Right atrium auricular region (tissue), 2 donors: ENCODE results near the gene RASGRP4. TPM values are rescaled to one million over a fixed set of nuclear protein-coding genes. Genes with fewer than 3 reads are reported as not detected.
A peak's percentile ranks its signal among the peaks of the same experiment; 100 is the strongest.

Experiments
- DNase-seq: peaks from one replicate; pipeline ENCODE4 v3.0.0-alpha.2; 2019; ENCODE audit warnings: low spot score
- H3K27ac ChIP-seq, 2 donors: fragments of 200-600 bp; sonication (generic); 1 replicate in 1 of 2; 2 replicates in 1 of 2; pipeline ENCODE4 v1.5.1; 2016 to 2019
- H3K27me3 ChIP-seq, 2 donors: fragments of 200-600 bp; sonication (generic); one replicate each; pipeline versions ENCODE4 v1.5.1 to v1.6.0; 2017 to 2019
- H3K36me3 ChIP-seq: fragments of 200-600 bp; sonication (generic); one replicate; pipeline ENCODE4 v1.5.1; 2016
- H3K4me1 ChIP-seq, 2 donors: fragments of 200-600 bp; sonication (generic); one replicate each; pipeline versions ENCODE4 v1.5.1 to v1.6.0; 2017 to 2019
- H3K4me3 ChIP-seq, 2 donors: fragments of 200-600 bp; sonication (generic); 1 replicate in 1 of 2; 2 replicates in 1 of 2; pipeline ENCODE4 v1.5.1; 2017 to 2019; ENCODE audit warnings: mild to moderate bottlenecking in 1 of 2, moderate library complexity in 1 of 2
- H3K9me3 ChIP-seq, 2 donors: fragments of 200-600 bp; sonication (generic); one replicate each; pipeline ENCODE4 v1.5.1; 2019
- total RNA-seq, 2 donors: library from RNA; depleted of rRNA; stranded (reverse); fragments of >200 nt; gene quantifications; one replicate each; pipeline ENCODE4 v1.1.0, GENCODE V29; 2016
- TF ChIP-seq, protein P1 (sequence below), 2 donors: fragments of 200-600 bp; sonication (generic); IDR thresholded peaks; one replicate each; pipeline ENCODE4 v1.5.1; 2019; ENCODE audit warnings: antibody characterized with exemption in 2 of 2

RASGRP4 gene
- total RNA-seq, 2 donors from 2014 or later, result 1.1 to 2.9 TPM

DNA sequence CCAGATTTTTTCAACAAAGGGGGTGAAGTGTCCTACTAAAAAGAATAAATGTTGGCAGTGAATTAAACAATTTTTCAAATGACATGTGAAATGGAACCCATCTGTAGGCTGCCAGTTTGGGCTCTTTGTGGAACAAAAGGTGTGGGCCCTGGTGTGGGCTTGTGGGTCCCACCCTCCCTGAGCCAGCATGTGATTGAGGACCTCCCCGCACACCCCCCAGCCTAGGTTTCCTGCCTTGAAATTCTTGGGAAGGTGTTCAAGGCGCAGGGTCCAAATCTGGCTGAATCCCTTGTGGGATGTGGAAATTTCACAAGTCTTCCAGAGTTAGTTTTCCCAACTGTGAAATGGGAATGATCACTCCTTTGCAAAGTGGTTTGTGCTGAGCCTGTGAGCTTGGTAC, 42.3 kb downstream of the RASGRP4 start:
- Histone ChIP-seq H3K4me1 (peaks cover 0 to 31% of the 10 kb centered on the region in 2 donors), H3K9me3 (no peaks in the 10 kb centered on the region), H3K36me3 (peaks cover 68% of the 10 kb centered on the region), H3K4me3 (no peak overlapping the region), H3K27me3 (no peaks in the 10 kb centered on the region), H3K27ac (no peak overlapping the region)
- no peak for DNase-seq
- TF ChIP-seq, protein P1, sequence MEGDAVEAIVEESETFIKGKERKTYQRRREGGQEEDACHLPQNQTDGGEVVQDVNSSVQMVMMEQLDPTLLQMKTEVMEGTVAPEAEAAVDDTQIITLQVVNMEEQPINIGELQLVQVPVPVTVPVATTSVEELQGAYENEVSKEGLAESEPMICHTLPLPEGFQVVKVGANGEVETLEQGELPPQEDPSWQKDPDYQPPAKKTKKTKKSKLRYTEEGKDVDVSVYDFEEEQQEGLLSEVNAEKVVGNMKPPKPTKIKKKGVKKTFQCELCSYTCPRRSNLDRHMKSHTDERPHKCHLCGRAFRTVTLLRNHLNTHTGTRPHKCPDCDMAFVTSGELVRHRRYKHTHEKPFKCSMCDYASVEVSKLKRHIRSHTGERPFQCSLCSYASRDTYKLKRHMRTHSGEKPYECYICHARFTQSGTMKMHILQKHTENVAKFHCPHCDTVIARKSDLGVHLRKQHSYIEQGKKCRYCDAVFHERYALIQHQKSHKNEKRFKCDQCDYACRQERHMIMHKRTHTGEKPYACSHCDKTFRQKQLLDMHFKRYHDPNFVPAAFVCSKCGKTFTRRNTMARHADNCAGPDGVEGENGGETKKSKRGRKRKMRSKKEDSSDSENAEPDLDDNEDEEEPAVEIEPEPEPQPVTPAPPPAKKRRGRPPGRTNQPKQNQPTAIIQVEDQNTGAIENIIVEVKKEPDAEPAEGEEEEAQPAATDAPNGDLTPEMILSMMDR (IDR thresholded peaks at IDR 0.05), result no peak

DNA sequence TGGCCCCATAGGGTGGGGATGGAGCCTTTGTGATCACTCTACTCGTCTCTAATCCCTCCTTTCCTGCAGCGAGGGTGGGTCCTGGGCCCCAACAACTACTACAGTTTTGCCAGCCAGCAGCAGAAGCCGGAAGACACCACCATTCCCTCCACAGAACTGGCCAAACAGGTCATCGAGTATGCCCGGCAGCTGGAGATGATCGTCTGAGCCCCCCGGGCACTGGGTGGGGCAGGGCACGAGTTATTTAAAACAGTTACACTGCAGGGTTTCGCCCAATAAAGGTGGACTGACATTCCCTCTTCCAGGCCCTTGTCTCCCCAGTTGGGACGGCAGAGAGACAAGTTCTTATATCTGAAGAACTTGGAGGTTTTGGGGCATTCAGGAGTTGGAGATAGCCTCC, 42.8 kb downstream of the RASGRP4 start:
- peaks cover 72% of the 10 kb centered on the region for H3K36me3 ChIP-seq
- H3K9me3 ChIP-seq, result no peaks in the 10 kb centered on the region
- H3K4me1 ChIP-seq, result peaks cover 0 to 25% of the 10 kb centered on the region in 2 donors
- no peak overlapping the region for H3K4me3 ChIP-seq
- H3K27me3 ChIP-seq, result no peaks in the 10 kb centered on the region
- TF ChIP-seq, protein P1 (IDR thresholded peaks at IDR 0.05), result no peak
- no peak overlapping the region for H3K27ac ChIP-seq
- DNase-seq, result no peak

DNA sequence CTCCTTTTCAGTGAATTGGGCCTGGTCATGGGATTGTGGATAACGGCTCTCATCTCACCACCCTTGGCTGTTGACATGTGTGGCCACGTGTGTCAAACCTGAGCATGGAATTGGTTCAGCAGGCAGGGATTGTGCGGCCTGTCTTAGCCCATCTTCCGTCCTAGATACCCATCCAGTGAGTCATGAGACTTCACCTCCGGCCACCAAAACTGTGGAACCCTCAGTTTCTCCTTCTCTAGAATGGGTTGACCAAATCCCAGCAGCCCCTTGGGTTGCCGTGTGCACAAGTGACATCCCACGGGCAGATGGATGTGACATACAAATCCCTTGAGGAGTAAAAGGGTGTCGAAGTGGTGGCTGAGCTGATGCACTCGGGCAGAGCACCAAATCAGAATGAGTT, 44.9 kb downstream of the RASGRP4 start:
- Histone ChIP-seq H3K27ac (no peak overlapping the region), H3K9me3 (no peaks in the 10 kb centered on the region), H3K27me3 (no peaks in the 10 kb centered on the region), H3K4me1 (peaks cover 0 to 17% of the 10 kb centered on the region in 2 donors), H3K36me3 (peaks cover 83% of the 10 kb centered on the region), H3K4me3 (no peak overlapping the region)
- TF ChIP-seq, protein P1 (IDR thresholded peaks at IDR 0.05), result no peak
- no peak for DNase-seq

DNA sequence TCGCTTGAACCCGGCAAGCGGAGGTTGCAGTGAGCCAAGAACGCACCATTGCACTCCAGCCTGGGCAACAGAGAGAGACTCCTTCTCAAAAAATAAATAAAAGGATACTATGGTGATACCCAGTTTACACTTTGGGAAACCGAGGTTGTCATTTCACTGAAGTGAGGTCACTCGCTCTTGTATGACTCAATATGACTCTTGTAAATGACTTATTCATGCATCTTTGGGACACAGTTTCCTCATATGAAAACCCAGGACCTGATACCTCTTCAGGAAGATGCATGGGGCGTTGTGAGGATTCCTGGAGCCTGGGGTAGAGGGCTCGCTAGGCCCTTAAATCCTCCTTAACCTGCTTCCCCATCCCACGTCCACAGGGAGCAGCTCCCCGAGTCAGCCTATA, 47.2 kb downstream of the RASGRP4 start:
- H3K27me3 ChIP-seq, result no peaks in the 10 kb centered on the region
- TF ChIP-seq, protein P1 (IDR thresholded peaks at IDR 0.05), result no peak
- no peak overlapping the region for H3K4me3 ChIP-seq
- DNase-seq, result no peak
- H3K9me3 ChIP-seq, result no peaks in the 10 kb centered on the region
- no peak overlapping the region for H3K27ac ChIP-seq
- H3K4me1 ChIP-seq, result peaks cover 0 to 26% of the 10 kb centered on the region in 2 donors
- H3K36me3 ChIP-seq, result peaks cover 72% of the 10 kb centered on the region

DNA sequence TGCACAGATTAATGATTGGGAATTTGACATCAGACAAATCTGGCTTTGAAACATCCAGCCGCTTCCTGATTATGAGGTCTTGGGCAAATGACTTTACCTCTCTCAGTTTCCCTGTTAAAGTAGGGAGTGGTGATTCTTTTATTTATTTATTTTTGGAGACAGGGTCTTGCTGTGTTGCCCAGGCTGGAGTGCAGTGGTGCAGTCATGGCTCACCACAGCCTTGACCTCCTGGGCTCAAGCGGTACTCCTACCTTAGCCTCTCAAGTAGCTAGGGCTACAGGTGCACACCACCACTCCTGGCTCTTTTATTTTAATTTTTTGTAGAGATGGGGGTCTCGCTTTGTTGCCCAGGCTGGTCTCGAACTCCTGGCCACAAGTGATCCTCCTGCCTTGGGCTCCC, 49.0 kb downstream of the RASGRP4 start:
- Histone ChIP-seq H3K4me3 (no peak overlapping the region), H3K9me3 (no peaks in the 10 kb centered on the region), H3K4me1 (peaks cover 0 to 28% of the 10 kb centered on the region in 2 donors), H3K27ac (peak overlapping the region in 1 of 2 donors; percentile 92), H3K36me3 (peaks cover 53% of the 10 kb centered on the region), H3K27me3 (no peaks in the 10 kb centered on the region)
- DNase-seq, result no peak
- TF ChIP-seq, protein P1 (IDR thresholded peaks at IDR 0.05), result no peak

DNA sequence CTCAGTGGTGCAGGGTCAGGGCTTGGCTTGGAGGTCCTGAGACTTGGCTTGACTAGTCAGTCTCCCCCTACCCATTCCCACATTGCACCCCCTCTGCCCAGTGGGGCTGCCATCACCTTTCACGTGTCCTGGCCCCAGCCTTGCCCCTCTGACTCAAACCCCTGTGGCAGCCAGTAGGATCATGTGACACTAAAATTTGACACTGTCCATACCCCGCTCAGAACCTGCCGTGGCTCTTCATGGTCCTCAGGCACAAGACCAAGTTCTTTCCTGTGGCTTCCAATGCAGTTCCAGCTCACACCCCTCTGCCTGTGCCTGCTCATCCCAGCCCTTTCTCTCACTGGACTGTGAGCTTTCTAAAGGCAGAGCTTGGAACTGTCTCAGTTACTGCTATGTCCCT, 49.4 kb downstream of the RASGRP4 start:
- Histone ChIP-seq H3K4me3 (no peak overlapping the region), H3K27me3 (no peaks in the 10 kb centered on the region), H3K27ac (peak overlapping the region; percentile 91 to 92), H3K36me3 (peaks cover 49% of the 10 kb centered on the region), H3K4me1 (peaks cover 0 to 28% of the 10 kb centered on the region in 2 donors), H3K9me3 (no peaks in the 10 kb centered on the region)
- no peak for DNase-seq
- TF ChIP-seq, protein P1 (IDR thresholded peaks at IDR 0.05), result no peak
